OCI-LY3 (cell line): ENCODE results near the gene MLH3.

ENCODE experiments used
- CTCF ChIP-seq: fragments of 200-600, 300-600 bp; sonication (generic); IDR thresholded peaks from 2 replicates; pipeline ENCODE4 v1.5.1; 2014; ENCODE audit warnings: antibody characterized with exemption, low read length, low read depth
- EZH2phosphoT487 ChIP-seq: fragments of 200-600 bp; shearing (Covaris generic); IDR thresholded peaks from 2 replicates; pipeline ENCODE4 v1.6.1; 2018; ENCODE audit warnings: antibody characterized with exemption, mixed run types, low read depth

GRCh38 chr14:75090353-75090752, 39.1 kb upstream of the MLH3 start:
- no peak for TF ChIP-seq CTCF
- no peak for TF ChIP-seq EZH2phosphoT487
